ENCODE measurements around the gene NKX2-3.

The NKX2-3 gene

DNA sequence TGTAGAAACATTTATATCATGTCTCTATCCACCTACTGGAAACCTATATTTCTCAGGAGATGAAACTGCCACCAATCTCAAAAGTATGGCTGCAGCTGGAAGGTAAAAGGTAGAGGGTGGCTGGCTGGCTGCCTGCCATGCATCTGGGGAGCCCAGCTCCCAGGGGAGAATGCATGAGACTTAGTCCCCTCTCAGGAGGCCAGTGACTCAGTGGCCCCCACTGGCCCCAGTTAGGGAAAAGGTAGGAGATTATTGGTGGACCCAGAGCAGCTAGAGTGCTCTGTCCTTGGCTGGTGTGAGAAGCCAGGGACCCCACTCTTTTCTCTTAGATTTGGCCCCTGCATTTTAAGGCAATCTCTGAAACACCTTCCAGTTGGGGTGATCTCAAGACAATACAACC, 6.8 kb upstream of the NKX2-3 start:
- DNase-seq (ENCODE audit: extremely low read depth in 1 of 2, low read depth in 1 of 2), result no peak

GRCh38 chr10:99526861-99527504, 5.8 kb upstream of the NKX2-3 start:
- DNase-seq (ENCODE audit: extremely low read depth in 1 of 2, low read depth in 1 of 2), result no peak

DNA sequence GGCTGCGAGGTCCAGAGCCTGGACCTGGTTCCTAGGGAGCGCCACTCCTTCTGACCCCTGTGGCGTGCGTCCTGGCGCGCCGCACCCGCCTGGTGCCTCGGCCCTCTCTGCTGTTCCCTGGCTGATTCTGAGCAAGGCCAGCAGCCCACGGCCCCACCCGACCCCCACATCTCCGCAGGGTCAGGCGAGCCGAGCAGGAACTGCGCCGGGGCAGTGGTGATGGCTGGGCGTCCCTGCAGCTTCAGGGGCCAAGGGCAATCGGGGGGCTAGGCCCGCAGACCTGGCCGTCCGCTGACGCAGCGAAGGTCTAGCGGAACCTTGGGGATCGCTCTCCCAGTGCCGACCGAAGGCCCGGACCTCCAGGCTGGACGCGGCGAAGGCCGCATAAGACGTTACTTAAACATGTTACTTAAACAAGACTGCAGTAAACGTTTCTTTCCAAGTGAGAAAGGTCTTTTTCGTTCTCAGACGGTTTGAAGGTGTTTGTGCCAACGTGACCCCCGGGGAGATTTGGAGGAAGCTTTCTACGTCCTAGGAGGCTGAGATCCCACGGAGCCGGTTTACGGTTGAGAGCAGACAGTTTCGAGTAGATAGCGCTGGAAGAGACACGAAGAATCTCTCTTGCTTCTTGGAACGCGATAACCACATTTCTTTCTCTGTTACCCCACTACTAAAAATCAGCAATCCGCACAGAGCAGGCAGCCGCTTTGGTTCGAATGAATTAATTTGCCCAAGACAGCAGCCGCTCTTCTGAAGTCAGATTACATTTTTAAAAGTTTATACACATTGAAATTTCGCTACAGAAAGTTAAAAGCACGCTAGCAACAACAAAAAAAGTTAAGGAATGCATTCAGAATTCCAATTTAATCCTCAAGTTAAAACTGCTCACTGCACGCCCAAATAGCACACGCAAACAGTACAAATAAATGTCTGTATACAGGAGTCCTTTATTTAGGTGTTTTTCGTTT, 4.9 kb upstream of the NKX2-3 start:
- no peak for DNase-seq (ENCODE audit: extremely low read depth in 1 of 2, low read depth in 1 of 2)

DNA sequence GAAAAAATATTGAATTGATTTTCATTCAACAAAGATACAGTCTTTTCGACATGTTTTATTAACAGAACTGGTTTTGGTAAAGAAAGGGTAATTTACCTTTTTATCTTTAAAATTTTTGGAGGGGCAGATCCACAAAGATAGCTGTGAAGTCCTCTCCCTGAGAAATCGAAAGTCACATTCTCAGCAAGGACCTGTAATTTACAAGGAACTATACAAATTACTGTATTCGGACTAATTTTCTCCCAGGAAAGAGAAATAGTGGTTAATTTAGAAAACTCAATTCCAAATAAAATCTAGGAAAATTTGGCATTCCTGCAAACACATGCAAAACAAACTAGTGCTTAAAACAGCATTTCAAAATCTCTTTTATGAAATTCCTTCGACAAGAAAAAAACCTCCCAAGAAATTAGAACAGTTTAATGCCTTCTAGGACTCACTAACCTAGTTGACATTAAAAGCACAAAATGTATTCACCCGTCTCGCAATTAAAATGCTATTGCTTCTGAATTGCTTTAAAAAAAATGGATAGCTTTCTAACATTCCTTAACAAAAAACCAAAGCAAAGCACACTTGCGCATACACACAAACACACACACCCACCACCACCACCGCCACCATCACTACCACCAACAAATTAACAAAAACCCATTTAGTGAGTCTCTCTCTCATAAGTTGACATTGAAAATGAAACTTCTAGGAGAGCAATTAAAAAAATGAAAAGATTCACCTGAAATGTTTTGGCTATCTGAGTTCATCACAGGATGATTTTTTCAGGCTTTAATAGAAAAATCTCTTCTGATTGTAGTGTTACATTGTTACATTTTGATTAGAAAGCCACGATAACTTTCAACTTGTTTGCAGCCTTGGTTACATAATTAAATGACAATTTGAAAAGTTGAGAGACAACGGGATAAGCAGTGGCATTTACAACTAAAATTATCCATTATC, 4.0 kb upstream of the NKX2-3 start:
- DNase-seq (ENCODE audit: extremely low read depth in 1 of 2, low read depth in 1 of 2), result no peak

DNA sequence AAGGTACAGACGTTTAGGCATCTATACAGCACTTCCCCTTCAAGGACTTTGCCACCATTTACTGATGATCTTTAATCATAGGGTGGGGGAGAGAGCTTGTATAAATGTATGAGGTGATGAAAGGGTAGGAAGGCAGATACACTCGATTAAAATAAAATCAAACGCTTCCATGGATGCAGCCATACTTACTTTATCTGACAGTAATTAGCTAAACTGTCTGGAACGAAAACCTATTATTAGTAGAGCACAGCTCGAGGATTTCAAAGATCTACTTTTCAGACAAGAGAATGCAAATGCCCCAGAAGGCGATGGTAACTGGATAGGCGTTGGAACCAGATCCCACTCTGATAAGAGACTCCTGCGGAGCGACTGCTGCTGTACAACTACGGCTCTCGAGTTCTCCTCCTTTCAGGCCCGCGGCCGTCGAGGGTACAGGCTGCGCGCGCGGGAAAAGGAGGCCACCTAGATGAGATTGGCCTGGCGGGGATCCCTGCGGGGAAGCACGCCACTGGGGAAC, 3.1 kb upstream of the NKX2-3 start:
- DNase-seq (ENCODE audit: extremely low read depth in 1 of 2, low read depth in 1 of 2), result no peak

GRCh38 chr10:99530108-99531025, 2.4 kb upstream of the NKX2-3 start:
- DNase-seq (ENCODE audit: extremely low read depth in 1 of 2, low read depth in 1 of 2), result no peak

GRCh38 chr10:99531026-99531695, 1.6 kb upstream of the NKX2-3 start:
- DNase-seq (ENCODE audit: extremely low read depth in 1 of 2, low read depth in 1 of 2), result no peak

DNA sequence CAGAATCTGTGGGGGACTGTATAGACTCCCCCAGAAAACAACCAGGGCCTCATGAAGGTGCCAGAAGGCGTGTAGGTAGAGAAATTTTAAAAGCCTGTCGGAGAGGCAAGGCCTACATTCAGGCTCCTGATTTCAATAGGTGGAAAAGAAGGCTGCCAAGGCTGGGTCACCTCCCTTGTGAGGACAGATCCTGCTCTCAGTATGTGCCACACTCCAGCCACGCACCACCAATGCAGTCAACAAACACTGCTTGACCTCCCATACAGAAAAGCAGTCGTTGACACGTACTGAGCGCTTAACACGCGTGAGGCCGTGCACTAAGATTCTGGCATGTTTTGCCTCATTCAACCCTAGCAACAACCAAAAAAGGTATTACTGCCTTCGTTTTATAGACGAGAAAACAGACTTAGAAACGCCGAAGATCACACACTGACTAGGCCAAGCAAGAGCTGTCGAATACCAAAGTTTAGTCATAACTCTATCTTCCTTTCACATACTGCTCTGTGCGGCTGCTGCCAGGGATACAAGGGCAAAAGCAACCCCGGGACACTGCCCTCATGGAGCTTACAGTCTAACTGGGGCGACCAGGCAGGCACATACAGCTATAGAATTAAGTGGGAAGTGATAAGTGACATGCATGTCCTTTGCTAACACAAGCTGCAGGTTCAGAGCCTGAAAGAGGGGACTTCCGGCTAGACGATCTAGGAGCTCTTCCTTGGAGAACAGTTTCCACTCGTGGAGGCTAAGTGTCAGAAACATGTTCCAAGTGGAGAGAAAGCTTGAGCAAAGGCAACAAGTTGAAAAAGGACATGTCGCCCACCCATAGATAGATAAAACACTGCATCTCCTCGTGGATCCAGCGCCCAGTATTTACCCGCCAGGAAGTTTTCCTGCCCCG, 797 bp upstream of the NKX2-3 start:
- no peak for DNase-seq (ENCODE audit: extremely low read depth in 1 of 2, low read depth in 1 of 2)

GRCh38 chr10:99533496-99534449, 1.0 kb downstream of the NKX2-3 start:
- no peak for DNase-seq (ENCODE audit: extremely low read depth in 1 of 2, low read depth in 1 of 2)

- no peak for DNase-seq (ENCODE audit: extremely low read depth in 1 of 2, low read depth in 1 of 2)
Observed at GRCh38 chr10:99534450-99534938, 1.8 kb downstream of the NKX2-3 start.

- no peak for DNase-seq (ENCODE audit: extremely low read depth in 1 of 2, low read depth in 1 of 2)
Observed at GRCh38 chr10:99534939-99535763, 2.4 kb downstream of the NKX2-3 start.

GRCh38 chr10:99535764-99536337, 3.1 kb downstream of the NKX2-3 start:
- DNase-seq (ENCODE audit: extremely low read depth in 1 of 2, low read depth in 1 of 2), result no peak

GRCh38 chr10:99536338-99537085, 3.8 kb downstream of the NKX2-3 start:
- no peak for DNase-seq (ENCODE audit: extremely low read depth in 1 of 2, low read depth in 1 of 2)

- DNase-seq (ENCODE audit: extremely low read depth in 1 of 2, low read depth in 1 of 2), result no peak
Observed at GRCh38 chr10:99537086-99537988, 4.6 kb downstream of the NKX2-3 start.

Measured in stimulated activated CD8-positive, alpha-beta memory T cell treated with anti-CD3 and anti-CD28 coated beads, Interleukin-7, amount 100 ng/mL, for 48 hours (primary cell).